Measurements from ENCODE around the gene NRTN.

Gene NRTN

DNA sequence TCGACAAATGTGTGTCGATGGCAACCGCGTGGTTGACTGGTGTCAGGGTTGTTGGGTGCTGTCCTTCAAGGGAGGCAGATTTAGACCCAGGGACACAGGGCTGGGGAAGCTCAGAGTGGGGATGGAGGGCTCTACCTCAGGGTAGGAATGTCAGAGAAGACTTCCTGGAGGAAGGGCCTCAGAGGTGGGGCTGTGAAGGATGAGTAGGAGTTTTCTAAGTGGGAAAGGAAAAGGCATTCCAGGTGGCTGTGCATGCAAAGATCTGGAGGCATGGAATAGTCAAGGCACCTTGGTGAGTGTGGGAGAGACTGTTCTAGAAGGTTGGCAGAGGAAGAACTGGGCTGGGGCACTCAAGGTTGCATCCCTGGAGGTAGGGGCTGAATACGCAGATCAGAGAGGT is 2.0 kb downstream of the NRTN start:
- TF ChIP-seq, protein P1, sequence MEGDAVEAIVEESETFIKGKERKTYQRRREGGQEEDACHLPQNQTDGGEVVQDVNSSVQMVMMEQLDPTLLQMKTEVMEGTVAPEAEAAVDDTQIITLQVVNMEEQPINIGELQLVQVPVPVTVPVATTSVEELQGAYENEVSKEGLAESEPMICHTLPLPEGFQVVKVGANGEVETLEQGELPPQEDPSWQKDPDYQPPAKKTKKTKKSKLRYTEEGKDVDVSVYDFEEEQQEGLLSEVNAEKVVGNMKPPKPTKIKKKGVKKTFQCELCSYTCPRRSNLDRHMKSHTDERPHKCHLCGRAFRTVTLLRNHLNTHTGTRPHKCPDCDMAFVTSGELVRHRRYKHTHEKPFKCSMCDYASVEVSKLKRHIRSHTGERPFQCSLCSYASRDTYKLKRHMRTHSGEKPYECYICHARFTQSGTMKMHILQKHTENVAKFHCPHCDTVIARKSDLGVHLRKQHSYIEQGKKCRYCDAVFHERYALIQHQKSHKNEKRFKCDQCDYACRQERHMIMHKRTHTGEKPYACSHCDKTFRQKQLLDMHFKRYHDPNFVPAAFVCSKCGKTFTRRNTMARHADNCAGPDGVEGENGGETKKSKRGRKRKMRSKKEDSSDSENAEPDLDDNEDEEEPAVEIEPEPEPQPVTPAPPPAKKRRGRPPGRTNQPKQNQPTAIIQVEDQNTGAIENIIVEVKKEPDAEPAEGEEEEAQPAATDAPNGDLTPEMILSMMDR (conservative IDR thresholded peaks at IDR 0.05; ENCODE audit: low read depth, low read length), result no peak
- H3K4me3 ChIP-seq (ENCODE audit: low read length), result no peak overlapping the region

DNA sequence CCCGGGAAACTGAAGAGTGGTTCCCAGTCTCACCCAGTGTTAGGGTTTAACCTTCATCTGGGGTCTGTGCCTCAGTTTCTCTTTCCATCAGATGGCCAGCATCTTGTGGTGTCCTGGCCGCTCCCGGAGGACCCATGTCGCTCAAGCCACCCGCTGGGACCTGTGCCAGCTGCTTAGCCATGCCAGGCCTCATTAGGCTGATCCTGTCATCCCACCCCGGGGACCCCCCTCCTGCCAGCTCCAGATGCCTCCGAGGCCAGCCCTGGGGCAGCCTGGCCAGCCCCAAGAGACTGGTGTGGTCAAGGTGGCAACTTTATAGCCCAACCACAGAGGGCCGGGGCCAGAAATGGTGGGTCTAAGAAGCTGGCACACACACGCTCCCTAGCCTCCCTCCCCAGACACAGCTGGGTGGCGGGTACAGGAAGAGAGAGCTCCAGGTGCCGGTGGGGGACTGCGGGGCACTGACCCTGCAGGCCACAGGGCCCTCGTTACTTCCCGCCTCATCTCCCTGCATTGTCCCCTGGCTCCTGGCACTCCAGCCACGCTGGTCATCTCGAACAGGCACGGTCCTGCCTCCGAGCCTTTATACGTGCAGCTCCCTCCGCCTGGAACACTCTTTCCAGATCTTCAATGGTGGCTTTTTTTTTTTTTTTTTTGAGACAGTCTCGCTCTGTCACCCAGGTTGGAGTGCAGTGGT is 3.4 kb downstream of the NRTN start:
- TF ChIP-seq, protein P1 (conservative IDR thresholded peaks at IDR 0.05; ENCODE audit: low read depth, low read length), result no peak
- no peak for DNase-seq (ENCODE audit: low read depth)
- H3K4me3 ChIP-seq (ENCODE audit: low read length), result no peak overlapping the region

More for the DNA sequence above, 2.0 kb downstream of the NRTN start:
- no peak for DNase-seq (ENCODE audit: low read depth)

DNA sequence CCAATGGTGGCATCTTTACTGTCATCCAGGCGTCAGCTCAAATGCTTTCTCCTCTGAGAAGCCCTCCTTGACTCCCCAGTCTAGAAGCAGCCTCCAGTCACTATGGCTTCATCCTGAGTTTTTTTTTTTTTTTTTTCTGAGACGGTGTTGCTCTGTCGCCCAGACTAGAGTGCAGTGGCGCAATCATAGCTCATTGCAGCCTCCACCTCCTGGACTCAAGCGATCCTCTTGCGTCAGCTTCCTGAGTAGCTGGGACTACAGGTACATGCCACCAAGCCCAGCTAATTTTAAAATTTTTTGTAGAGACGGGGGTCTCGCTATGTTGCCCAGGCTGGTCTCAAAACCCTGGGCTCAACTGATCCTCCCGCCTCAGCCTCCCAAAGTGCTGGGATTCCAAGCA is 4.2 kb downstream of the NRTN start:
- DNase-seq (ENCODE audit: low read depth), result no peak
- TF ChIP-seq, protein P1 (conservative IDR thresholded peaks at IDR 0.05; ENCODE audit: low read depth, low read length), result no peak
- no peak overlapping the region for H3K4me3 ChIP-seq (ENCODE audit: low read length)

DNA sequence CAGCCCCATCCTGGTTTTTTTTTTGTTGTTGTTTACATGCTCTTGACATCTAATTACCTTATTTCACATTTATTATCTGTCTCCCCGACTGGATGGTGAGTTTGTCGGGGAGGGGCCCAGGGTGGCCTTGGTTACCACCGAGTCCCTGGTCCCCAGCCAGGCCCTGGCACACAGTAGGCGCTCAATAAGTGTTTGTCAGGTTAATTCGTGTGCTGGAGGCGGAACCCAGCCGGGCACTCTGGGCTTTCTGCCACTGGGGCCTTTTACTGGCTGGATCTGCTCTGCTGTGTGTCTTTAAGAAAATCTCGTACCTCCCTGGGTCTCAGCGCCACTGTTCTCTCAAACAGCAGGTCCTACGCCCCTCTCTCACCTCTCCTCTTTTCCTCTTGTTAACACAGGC is 4.6 kb downstream of the NRTN start:
- DNase-seq (ENCODE audit: low read depth), result no peak
- TF ChIP-seq, protein P1 (conservative IDR thresholded peaks at IDR 0.05; ENCODE audit: low read depth, low read length), result no peak

DNA sequence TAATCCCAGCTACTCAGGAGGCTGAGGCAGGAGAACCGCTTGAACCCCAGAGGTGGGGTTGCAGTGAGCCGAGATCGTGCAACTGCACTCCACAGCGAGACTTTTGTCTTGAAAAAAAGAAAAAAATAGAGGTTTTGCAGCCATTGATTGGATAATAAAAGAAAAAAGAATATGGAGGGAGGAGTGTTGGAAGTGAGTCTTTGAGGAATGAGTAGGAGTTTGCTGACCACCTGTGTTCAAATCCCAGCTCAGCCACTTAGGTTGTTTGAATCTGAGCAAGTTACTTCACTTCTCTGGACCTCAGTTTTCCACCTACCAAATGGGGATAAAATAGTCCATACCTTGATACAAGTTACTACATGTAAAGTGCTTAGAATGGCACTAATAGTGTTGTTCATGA is 6.2 kb downstream of the NRTN start:
- TF ChIP-seq, protein P1 (conservative IDR thresholded peaks at IDR 0.05; ENCODE audit: low read depth, low read length), result no peak
- H3K4me3 ChIP-seq (ENCODE audit: low read length), result no peak overlapping the region
- DNase-seq (ENCODE audit: low read depth), result no peak

More for the DNA sequence above, 4.6 kb downstream of the NRTN start:
- H3K4me3 ChIP-seq (ENCODE audit: low read length), result no peak overlapping the region

DNA sequence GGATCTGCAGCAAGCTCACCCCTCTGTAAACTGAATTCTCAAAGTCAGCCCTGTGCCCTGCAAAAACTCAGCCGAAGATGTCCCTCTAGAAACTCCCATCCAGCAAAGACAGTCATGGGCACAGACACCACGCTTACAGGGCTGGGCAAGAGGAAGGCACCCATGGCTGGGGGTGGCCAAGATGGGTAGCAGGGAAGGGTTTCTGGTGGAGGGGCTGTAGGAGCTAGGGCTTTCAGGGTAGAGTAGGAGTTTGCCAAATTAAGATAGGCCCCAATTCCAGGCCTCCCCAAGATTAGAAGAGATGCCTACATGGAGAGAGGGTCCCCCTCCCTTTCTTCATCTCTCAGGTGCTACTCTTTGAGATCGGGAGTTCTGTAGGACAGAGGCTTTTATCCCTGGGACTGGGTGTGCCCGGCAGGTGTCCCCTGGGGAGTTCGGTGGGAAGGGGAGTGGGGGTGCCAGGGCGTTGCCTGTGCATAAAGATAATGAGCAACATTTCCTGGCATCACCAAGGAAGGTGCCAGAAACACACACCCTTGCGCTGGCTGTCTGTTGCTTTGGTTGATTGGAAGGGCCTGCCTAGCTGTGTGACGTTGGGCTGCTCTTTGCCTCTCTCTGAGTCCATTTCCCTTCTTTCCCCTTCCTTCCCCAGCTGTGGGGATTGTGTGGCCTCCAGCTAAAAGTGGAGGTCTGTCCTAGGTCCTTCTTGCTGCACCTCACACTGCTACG is 9.4 kb downstream of the NRTN start:
- TF ChIP-seq, protein P1 (conservative IDR thresholded peaks at IDR 0.05; ENCODE audit: low read depth, low read length), result no peak
- no peak overlapping the region for H3K4me3 ChIP-seq (ENCODE audit: low read length)
- DNase-seq (ENCODE audit: low read depth), result no peak

DNA sequence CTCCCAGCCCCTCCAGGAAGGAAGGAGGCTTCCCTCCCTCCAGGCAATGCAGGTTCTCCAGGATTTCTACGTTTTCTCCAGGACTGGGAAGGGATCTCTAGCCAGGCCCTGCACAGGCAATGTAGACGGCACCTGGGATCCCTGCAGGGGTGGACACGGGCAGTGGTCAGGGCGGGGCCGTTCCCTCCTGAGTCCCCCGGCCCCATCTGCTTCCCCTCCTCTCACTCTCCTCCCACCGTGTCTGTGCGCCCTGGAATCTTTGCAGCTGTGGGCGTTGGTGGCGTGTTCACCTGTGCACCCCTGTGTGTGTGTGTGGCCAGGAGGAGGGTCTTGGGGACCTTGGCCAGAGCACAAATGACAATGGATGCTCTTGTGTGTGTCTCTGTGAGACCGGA is 10.0 kb downstream of the NRTN start:
- TF ChIP-seq, protein P1 (conservative IDR thresholded peaks at IDR 0.05; ENCODE audit: low read depth, low read length), result no peak
- no peak for DNase-seq (ENCODE audit: low read depth)
- no peak overlapping the region for H3K4me3 ChIP-seq (ENCODE audit: low read length)

Measured in retinal pigment epithelial cell (primary cell).